Measurements from ENCODE around the gene SPECC1L.

Gene SPECC1L

GRCh38 chr22:24463071-24463760 lies 192.6 kb downstream of the SPECC1L start:
- Histone ChIP-seq H4K20me1 (ENCODE audit: insufficient read depth, low read length, poor library complexity, severe bottlenecking) (no peaks in the 10 kb centered on the region), H3K79me2 (ENCODE audit: insufficient read depth, low read length) (no peaks in the 10 kb centered on the region), H3K27me3 (ENCODE audit: insufficient read depth, low read length, poor library complexity, severe bottlenecking) (no peaks in the 10 kb centered on the region), H3K4me1 (ENCODE audit: insufficient read depth, low read length, poor library complexity, severe bottlenecking) (peaks cover 33% of the 10 kb centered on the region), H3K9me2 (replicated peaks; ENCODE audit: low read depth, low read length) (no peaks in the 10 kb centered on the region), H2AFZ (ENCODE audit: low read length) (no peak overlapping the region), H3K9ac (ENCODE audit: low read depth, low read length, poor library complexity, severe bottlenecking) (no peak overlapping the region), H3F3A (ENCODE audit: low read depth) (no peaks in the 10 kb centered on the region), H3K4me2 (ENCODE audit: low read depth, low read length, poor library complexity, severe bottlenecking) (no peak overlapping the region), H3K4me3 (ENCODE audit: low read length, poor library complexity, severe bottlenecking) (no peak overlapping the region), H3K9me3 (ENCODE audit: insufficient read depth, low read depth, low read length) (no peaks in the 10 kb centered on the region), H3K36me3 (ENCODE audit: insufficient read depth, low read length) (no peaks in the 10 kb centered on the region)
- TF ChIP-seq EZH2phosphoT487 (IDR thresholded peaks at IDR 0.05; ENCODE audit: borderline replicate concordance) (no peak), CTCF (conservative IDR thresholded peaks at IDR 0.05; ENCODE audit: low read length) (no peak)

GRCh38 chr22:24465566-24465965 lies 194.9 kb downstream of the SPECC1L start:
- Histone ChIP-seq H3K9ac (ENCODE audit: low read depth, low read length, poor library complexity, severe bottlenecking) (no peak overlapping the region), H3K27me3 (ENCODE audit: insufficient read depth, low read length, poor library complexity, severe bottlenecking) (no peaks in the 10 kb centered on the region), H3K36me3 (ENCODE audit: insufficient read depth, low read length) (no peaks in the 10 kb centered on the region), H3K4me2 (ENCODE audit: low read depth, low read length, poor library complexity, severe bottlenecking) (no peak overlapping the region), H3F3A (ENCODE audit: low read depth) (no peaks in the 10 kb centered on the region), H4K20me1 (ENCODE audit: insufficient read depth, low read length, poor library complexity, severe bottlenecking) (no peaks in the 10 kb centered on the region), H3K4me3 (ENCODE audit: low read length, poor library complexity, severe bottlenecking) (no peak overlapping the region), H3K4me1 (ENCODE audit: insufficient read depth, low read length, poor library complexity, severe bottlenecking) (peaks cover 26% of the 10 kb centered on the region), H3K79me2 (ENCODE audit: insufficient read depth, low read length) (no peaks in the 10 kb centered on the region), H3K9me3 (ENCODE audit: insufficient read depth, low read depth, low read length) (no peaks in the 10 kb centered on the region), H2AFZ (ENCODE audit: low read length) (peak overlapping the region; percentile 11; the same call in 1 of the 2 replicates), H3K9me2 (replicated peaks; ENCODE audit: low read depth, low read length) (no peaks in the 10 kb centered on the region)
- TF ChIP-seq CTCF (conservative IDR thresholded peaks at IDR 0.05; ENCODE audit: low read length) = no peak
- TF ChIP-seq EZH2phosphoT487 (IDR thresholded peaks at IDR 0.05; ENCODE audit: borderline replicate concordance) = no peak

GRCh38 chr22:24465975-24466374 lies 195.3 kb downstream of the SPECC1L start:
- Histone ChIP-seq H3K4me1 (ENCODE audit: insufficient read depth, low read length, poor library complexity, severe bottlenecking) (peaks cover 22% of the 10 kb centered on the region), H3K4me2 (ENCODE audit: low read depth, low read length, poor library complexity, severe bottlenecking) (no peak overlapping the region), H3K79me2 (ENCODE audit: insufficient read depth, low read length) (no peaks in the 10 kb centered on the region), H3K36me3 (ENCODE audit: insufficient read depth, low read length) (no peaks in the 10 kb centered on the region), H2AFZ (ENCODE audit: low read length) (no peak overlapping the region), H3K9me2 (replicated peaks; ENCODE audit: low read depth, low read length) (no peaks in the 10 kb centered on the region), H3F3A (ENCODE audit: low read depth) (no peaks in the 10 kb centered on the region), H3K4me3 (ENCODE audit: low read length, poor library complexity, severe bottlenecking) (no peak overlapping the region), H4K20me1 (ENCODE audit: insufficient read depth, low read length, poor library complexity, severe bottlenecking) (no peaks in the 10 kb centered on the region), H3K27me3 (ENCODE audit: insufficient read depth, low read length, poor library complexity, severe bottlenecking) (no peaks in the 10 kb centered on the region), H3K9ac (ENCODE audit: low read depth, low read length, poor library complexity, severe bottlenecking) (no peak overlapping the region), H3K9me3 (ENCODE audit: insufficient read depth, low read depth, low read length) (no peaks in the 10 kb centered on the region)
- no peak for TF ChIP-seq CTCF (conservative IDR thresholded peaks at IDR 0.05; ENCODE audit: low read length)
- TF ChIP-seq EZH2phosphoT487 (IDR thresholded peaks at IDR 0.05; ENCODE audit: borderline replicate concordance) = no peak

All from Loucy (cell line).